GM12878 (cell line): Measurements from ENCODE around the gene KCND3. TPM values are rescaled to one million over a fixed set of nuclear protein-coding genes. Genes with fewer than 3 reads are reported as not detected.

ENCODE experiments used
- ATAC-seq: fragments of 200-7000 bp; cut with Tn5 transposase; 3 replicates; pipeline ENCODE4 v1.9.1; 2020; ENCODE audit warnings: mild to moderate bottlenecking, moderate library complexity
- BruUV-seq: library from RNA; stranded (reverse); fragments of 400-500 nt; replicated peaks from 2 replicates; lab custom pipeline; 2021; lab: Mats Ljungman, UMichigan
- CTCF ChIA-PET: fragments of 300-600 bp; sonication (Branson Sonifier 250); formaldehyde crosslinking; extraction: SDS; loops from one replicate; lab custom pipeline; 2021; ENCODE audit warnings: inconsistent platforms; lab: Yijun Ruan, JAX
- POLR2A ChIA-PET: fragments of 350-600 bp; formaldehyde crosslinking; extraction: SDS; loops from one replicate; lab custom pipeline; 2021; ENCODE audit warnings: inconsistent platforms; lab: Charles Lee
- RAD21 ChIA-PET: fragments of 300-600 bp; sonication (Branson Sonifier 250); formaldehyde crosslinking; loops from one replicate; lab custom pipeline; 2023; ENCODE audit warnings: antibody characterized with exemption; ENCODE audit not compliant: unreplicated experiment; lab: Charles Lee
- SMC1A ChIA-PET: fragments of 300-600 bp; sonication (Branson Sonifier 250); formaldehyde crosslinking; loops from one replicate; lab custom pipeline; 2023; ENCODE audit not compliant: unreplicated experiment, uncharacterized antibody; lab: Charles Lee
- DNase-seq: peaks from one replicate; pipeline ENCODE4 v3.0.0-alpha.2; 2011; ENCODE audit warnings: low read depth, low spot score
- FAIRE-seq: peaks from 3 replicates; lab custom pipeline; 2011; peaks lifted over from hg19 to GRCh38; lab: Jason Lieb, UNC
- H2AFZ ChIP-seq: 2 replicates; pipeline ENCODE4 v1.6.0; 2011; ENCODE audit warnings: low read depth, low read length, control low read depth; ENCODE audit not compliant: control insufficient read depth
- H3K27ac ChIP-seq: 2 replicates; pipeline ENCODE4 v1.5.1; 2011; ENCODE audit warnings: control low read depth; ENCODE audit not compliant: control insufficient read depth, insufficient read depth
- H3K27me3 ChIP-seq, 2 experiments: replicated peaks in 1 of 2; 2 replicates each; pipeline versions ENCODE4 v1.6.0 to v1.6.1; 2011; ENCODE audit warnings: low read length in 1 of 2; ENCODE audit not compliant: control insufficient read depth in 2 of 2, insufficient read depth in 2 of 2
- H3K36me3 ChIP-seq, 2 experiments: 2 replicates each; pipeline ENCODE4 v1.5.1; 2011; ENCODE audit warnings: low read length in 1 of 2; ENCODE audit not compliant: control insufficient read depth in 2 of 2, insufficient read depth in 2 of 2
- H3K4me1 ChIP-seq: 2 replicates; pipeline ENCODE4 v1.6.1; 2011; ENCODE audit warnings: mild to moderate bottlenecking, low read length, moderate library complexity, mixed read lengths; ENCODE audit not compliant: control insufficient read depth, insufficient read depth
- H3K4me2 ChIP-seq: 2 replicates; pipeline ENCODE4 v1.6.0; 2011; ENCODE audit warnings: control low read depth; ENCODE audit not compliant: control insufficient read depth, insufficient read depth
- H3K4me3 ChIP-seq: fragments of 200-600 bp; sonication (generic); 2 replicates; pipeline ENCODE4 v1.5.1; 2016
- H3K79me2 ChIP-seq: 2 replicates; pipeline ENCODE4 v1.6.0; 2011; ENCODE audit warnings: low read length; ENCODE audit not compliant: control insufficient read depth, insufficient read depth
- H3K9ac ChIP-seq: 2 replicates; pipeline ENCODE4 v1.8.0; 2011; ENCODE audit warnings: low read length, control low read depth, mixed read lengths; ENCODE audit not compliant: control insufficient read depth, insufficient read depth
- H3K9me3 ChIP-seq: replicated peaks from 3 replicates; pipeline ENCODE4 v1.5.1; 2011; ENCODE audit warnings: mild to moderate bottlenecking, low read length; ENCODE audit not compliant: control insufficient read depth, insufficient read depth
- H4K20me1 ChIP-seq: 2 replicates; pipeline ENCODE4 v1.6.0; 2011; ENCODE audit not compliant: control insufficient read depth, insufficient read depth
- BACH1 ChIP-seq: fragments of 450-650 bp; IDR thresholded peaks from 2 replicates; pipeline ENCODE4 v1.6.1; 2017; ENCODE audit warnings: mild to moderate bottlenecking, borderline replicate concordance
- CHD1 ChIP-seq: IDR thresholded peaks from 2 replicates; pipeline ENCODE4 v1.6.1; 2012; ENCODE audit warnings: low read depth, low read length, improper control_type of control experiment
- RUNX3 ChIP-seq: IDR thresholded peaks from 2 replicates; pipeline ENCODE4 v1.6.1; 2012; ENCODE audit warnings: low read length, inconsistent platforms
- WGBS: methylation state at CpG from one replicate; pipeline ENCODE4 v1.1.6; 2016; ENCODE audit warnings: low lambda C conversion rate; ENCODE audit not compliant: insufficient replicate concordance, insufficient coverage; ENCODE audit errors: missing lambda C conversion rate; 5-methylcytosine and 5-hydroxymethylcytosine counted together
- in situ Hi-C: fragments of 300-500 bp; cut with MboI; formaldehyde crosslinking; loops from 9 replicates; pipeline ENCODE4 v1.14.3; 2018; ENCODE audit warnings: mixed read lengths
- intact Hi-C: fragments of 100-400 bp; cut with micrococcal nuclease; formaldehyde crosslinking; loops from one replicate; pipeline ENCODE4 v1.14.2; 2022; ENCODE audit not compliant: unreplicated experiment
- polyA plus RNA-seq, 11 experiments: library from polyadenylated mRNA; depleted of rRNA in 4 of 11; unstranded in 6 of 11; stranded (reverse) in 5 of 11; fragments of >200 nt; fragmentation: Nextera tagmentation in 4 of 11; fragmentation: Illumina TruSeq in 1 of 11; extraction: Ambion mirVana in 4 of 11; extraction: Trizol in 1 of 11; gene quantifications; 1 replicate in 1 of 11; 2 replicates in 10 of 11; pipeline versions ENCODE4 v1.2.1 to v1.2.3, GENCODE V29; 2011 to 2016; ENCODE audit warnings: inconsistent platforms in 2 of 11, missing spikeins in 2 of 11, low read depth in 1 of 11
- total RNA-seq, 4 experiments: library from RNA; depleted of rRNA in 3 of 4; stranded (reverse); fragments of >200 nt in 3 of 4; fragmentation: Illumina TruSeq in 1 of 4; extraction: Trizol in 1 of 4; gene quantifications; 2 replicates each; pipeline versions ENCODE4 v1.2.1 to v1.2.3, GENCODE V29; 2013 to 2021
- TF ChIP-seq, protein P1 (sequence below): IDR thresholded peaks from 2 replicates; pipeline ENCODE4 v1.6.1; 2012; ENCODE audit warnings: low read length, inconsistent platforms
- TF ChIP-seq, protein P2 (sequence below): IDR thresholded peaks from 2 replicates; pipeline ENCODE4 v1.6.1; 2011; ENCODE audit warnings: low read depth, low read length, improper control_type of control experiment, borderline replicate concordance

KCND3 gene
- total and polyA plus RNA-seq, 10 of the 15 experiments (the other 5 are each of a cell fraction or from before 2014, with no cell fraction given), result 0.02 TPM; not detected in 9

DNA sequence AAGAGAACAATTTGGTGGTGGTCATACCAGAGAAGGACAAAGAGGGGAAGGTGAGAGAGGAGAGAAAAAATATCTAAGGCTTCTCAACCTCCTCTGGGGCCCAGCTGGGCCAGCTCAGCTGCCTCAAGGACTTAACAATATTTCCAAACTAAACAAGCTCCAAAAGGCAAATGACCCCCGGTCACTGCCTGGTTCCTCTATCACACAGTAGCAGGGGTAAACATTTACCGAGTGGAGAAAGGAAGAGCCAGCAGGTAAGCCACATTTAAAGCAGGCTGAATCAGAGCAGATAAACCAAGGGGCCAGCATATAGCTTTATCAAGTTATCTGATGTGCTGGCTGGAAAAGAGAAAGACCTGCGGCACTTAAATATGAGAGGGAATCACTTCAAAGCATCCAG, 102.1 kb downstream of the KCND3 start (continued):
- TF ChIP-seq, protein P1, sequence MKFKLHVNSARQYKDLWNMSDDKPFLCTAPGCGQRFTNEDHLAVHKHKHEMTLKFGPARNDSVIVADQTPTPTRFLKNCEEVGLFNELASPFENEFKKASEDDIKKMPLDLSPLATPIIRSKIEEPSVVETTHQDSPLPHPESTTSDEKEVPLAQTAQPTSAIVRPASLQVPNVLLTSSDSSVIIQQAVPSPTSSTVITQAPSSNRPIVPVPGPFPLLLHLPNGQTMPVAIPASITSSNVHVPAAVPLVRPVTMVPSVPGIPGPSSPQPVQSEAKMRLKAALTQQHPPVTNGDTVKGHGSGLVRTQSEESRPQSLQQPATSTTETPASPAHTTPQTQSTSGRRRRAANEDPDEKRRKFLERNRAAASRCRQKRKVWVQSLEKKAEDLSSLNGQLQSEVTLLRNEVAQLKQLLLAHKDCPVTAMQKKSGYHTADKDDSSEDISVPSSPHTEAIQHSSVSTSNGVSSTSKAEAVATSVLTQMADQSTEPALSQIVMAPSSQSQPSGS, result no peak
- TF ChIP-seq, all 136 proteins: peak for 0

DNA sequence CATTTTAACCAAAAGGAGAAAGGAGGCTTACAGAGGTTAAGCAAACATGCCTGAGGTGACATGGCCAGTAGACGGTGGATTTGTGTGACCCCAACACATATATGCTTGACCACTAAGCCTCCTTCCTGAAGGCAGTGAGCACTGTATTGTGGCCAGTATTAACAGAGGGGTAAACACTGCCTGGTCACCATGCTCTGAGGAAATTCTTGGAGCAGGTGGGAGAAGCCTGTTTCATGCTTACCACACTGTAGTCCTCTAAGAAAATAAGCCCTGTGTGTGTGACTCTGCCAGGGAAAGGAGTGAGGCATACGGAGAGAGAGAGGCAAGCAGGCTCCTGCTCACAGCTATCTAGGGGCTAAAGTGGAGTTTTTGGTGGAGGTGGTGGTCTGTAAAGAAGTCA, 102.7 kb downstream of the KCND3 start:
- Histone ChIP-seq H3K4me1 (no peaks in the 10 kb centered on the region), H3K9ac (no peak overlapping the region), H3K27ac (no peak overlapping the region), H3K4me3 (no peak overlapping the region), H3K27me3 (peaks cover 0 to 2% of the 10 kb centered on the region in 2 experiments; a peak in 3 of 4 replicates), H3K36me3 (no peaks in the 10 kb centered on the region), H3K9me3 (no peaks in the 10 kb centered on the region), H3K79me2 (no peaks in the 10 kb centered on the region), H2AFZ (no peak overlapping the region), H4K20me1 (no peaks in the 10 kb centered on the region), H3K4me2 (no peak overlapping the region)
- ChIA-PET CTCF (no interaction called here), SMC1A (no interaction called here), POLR2A (no interaction called here), RAD21 (no interaction called here)
- in situ Hi-C loops, result no loop called here
- FAIRE-seq (no peak), ATAC-seq (no peak), DNase-seq (no peak)
- WGBS, result 0% methylated on average over 2 of the region's 2 CpGs
- BruUV-seq, result no TSS peak
- intact Hi-C loops, result no loop called here
- TF ChIP-seq, protein P2, sequence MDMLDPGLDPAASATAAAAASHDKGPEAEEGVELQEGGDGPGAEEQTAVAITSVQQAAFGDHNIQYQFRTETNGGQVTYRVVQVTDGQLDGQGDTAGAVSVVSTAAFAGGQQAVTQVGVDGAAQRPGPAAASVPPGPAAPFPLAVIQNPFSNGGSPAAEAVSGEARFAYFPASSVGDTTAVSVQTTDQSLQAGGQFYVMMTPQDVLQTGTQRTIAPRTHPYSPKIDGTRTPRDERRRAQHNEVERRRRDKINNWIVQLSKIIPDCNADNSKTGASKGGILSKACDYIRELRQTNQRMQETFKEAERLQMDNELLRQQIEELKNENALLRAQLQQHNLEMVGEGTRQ, result no peak
- TF ChIP-seq CHD1 (no peak), BACH1 (no peak), RUNX3 (no peak)
